Liver (tissue), 9 donors: ENCODE data around the gene SCN8A. TPM values are rescaled to one million over a fixed set of nuclear protein-coding genes. Genes with fewer than 3 reads are reported as not detected.

ENCODE experiments used
- DNase-seq: peaks from one replicate; pipeline ENCODE4 v3.0.0-alpha.2; 2017; ENCODE audit warnings: low spot score
- H3K27ac ChIP-seq, 2 donors: one replicate each; pipeline ENCODE4 v1.7.0; 2013; ENCODE audit warnings: inconsistent platforms in 2 of 2, low read length in 2 of 2, control low read depth in 1 of 2, low read depth in 1 of 2, mild to moderate bottlenecking in 1 of 2
- H3K27me3 ChIP-seq, 4 donors: one replicate each; pipeline versions ENCODE4 v1.6.1 to v1.7.0; 2013; ENCODE audit warnings: low read length in 3 of 4, inconsistent platforms in 1 of 4, mild to moderate bottlenecking in 1 of 4, moderate library complexity in 1 of 4; ENCODE audit not compliant: control insufficient read depth in 4 of 4, insufficient read depth in 4 of 4
- H3K36me3 ChIP-seq, 4 donors: one replicate each; pipeline versions ENCODE4 v1.6.1 to v1.7.0; 2013; ENCODE audit warnings: low read length in 3 of 4, mild to moderate bottlenecking in 3 of 4, low read depth in 1 of 4, moderate library complexity in 1 of 4; ENCODE audit not compliant: control insufficient read depth in 4 of 4, insufficient read depth in 3 of 4
- H3K4me1 ChIP-seq, 4 donors: one replicate each; pipeline versions ENCODE4 v1.6.1 to v1.7.0; 2013; ENCODE audit warnings: low read length in 3 of 4, mild to moderate bottlenecking in 3 of 4, moderate library complexity in 1 of 4; ENCODE audit not compliant: control insufficient read depth in 4 of 4, insufficient read depth in 4 of 4
- H3K4me3 ChIP-seq, 3 donors: one replicate each; pipeline versions ENCODE4 v1.6.1 to v1.7.0; 2013; ENCODE audit warnings: low read length in 3 of 3, control low read depth in 1 of 3, low read depth in 1 of 3, mild to moderate bottlenecking in 1 of 3
- H3K9ac ChIP-seq, 2 donors: one replicate each; pipeline ENCODE4 v1.7.0; 2013; ENCODE audit warnings: low read length in 2 of 2, mild to moderate bottlenecking in 2 of 2, moderate library complexity in 2 of 2, control low read depth in 1 of 2, low read depth in 1 of 2
- H3K9me3 ChIP-seq, 4 donors: one replicate each; pipeline versions ENCODE4 v1.6.1 to v1.7.0; 2013; ENCODE audit warnings: low read length in 3 of 4; ENCODE audit not compliant: control insufficient read depth in 4 of 4
- CTCF ChIP-seq: fragments of 150-350 bp; IDR thresholded peaks from 2 replicates; pipeline ENCODE4 v1.5.1; 2017; ENCODE audit warnings: improper control_type of control experiment, low read depth, low read length; ENCODE audit not compliant: missing input control
- FOXA1 ChIP-seq: IDR thresholded peaks from 2 replicates; pipeline ENCODE4 v1.6.1; 2016; ENCODE audit warnings: antibody characterized with exemption
- FOXA2 ChIP-seq: IDR thresholded peaks from 2 replicates; pipeline ENCODE4 v1.6.1; 2016; ENCODE audit warnings: antibody characterized with exemption
- HNF4A ChIP-seq, 2 donors: conservative IDR thresholded peaks; 2 replicates each; pipeline ENCODE4 v1.6.1; 2016; ENCODE audit warnings: antibody characterized with exemption in 2 of 2, mild to moderate bottlenecking in 2 of 2
- HNF4G ChIP-seq: IDR thresholded peaks from 2 replicates; pipeline ENCODE4 v1.6.1; 2016; ENCODE audit warnings: antibody characterized with exemption
- JUND ChIP-seq, 2 donors: IDR thresholded peaks; 2 replicates each; pipeline ENCODE4 v1.6.1; 2016; ENCODE audit warnings: antibody characterized with exemption in 2 of 2
- RXRA ChIP-seq, 2 donors: IDR thresholded peaks; 2 replicates each; pipeline ENCODE4 v1.6.1; 2017 to 2018; ENCODE audit warnings: antibody characterized with exemption in 2 of 2, mild to moderate bottlenecking in 1 of 2
- SP1 ChIP-seq: IDR thresholded peaks from 2 replicates; pipeline ENCODE4 v1.6.1; 2018; ENCODE audit warnings: antibody characterized with exemption, mild to moderate bottlenecking
- YY1 ChIP-seq: IDR thresholded peaks from 2 replicates; pipeline ENCODE4 v1.6.1; 2016; ENCODE audit warnings: antibody characterized with exemption, mild to moderate bottlenecking
- ZBTB33 ChIP-seq: IDR thresholded peaks from 2 replicates; pipeline ENCODE4 v1.6.1; 2016; ENCODE audit warnings: antibody characterized with exemption
- WGBS: extraction: QIAGEN DNeasy Blood & Tissue Kit; methylation state at CpG from one replicate; pipeline ENCODE4 v1.1.7; 2013; 5-methylcytosine and 5-hydroxymethylcytosine counted together
- polyA plus RNA-seq, 2 donors: library from polyadenylated mRNA; stranded (reverse) in 1 of 2; unstranded in 1 of 2; fragments of 200-250 nt in 1 of 2; fragments of >200 nt in 1 of 2; fragmentation: Nextera tagmentation in 1 of 2; extraction: Ambion mirVana in 1 of 2; gene quantifications; one replicate each; pipeline versions ENCODE4 v1.2.1 to v1.2.3, GENCODE V29; 2013 to 2015
- total RNA-seq, 2 donors: library from RNA; depleted of rRNA; stranded (reverse); fragments of >200 nt; gene quantifications; one replicate each; pipeline ENCODE4 v1.2.3, GENCODE V29; 2014
- donor health status: healthy.
- donor health status: healthy.
- donor health status: healthy.
- donor health status: healthy.
- donor health status: healthy.

The SCN8A gene
- total and polyA plus RNA-seq, 4 donors = 0.84 to 12.7 (median 3.8) TPM

GRCh38 chr12:51785906-51786305 is 194.9 kb downstream of the SCN8A start (continued):
- TF ChIP-seq CTCF (no peak), FOXA1 (no peak)

- WGBS = 95% methylated on average over 6 of the region's 6 CpGs
- H3K27me3 ChIP-seq = no peaks in the 10 kb centered on the region
- H3K9me3 ChIP-seq = no peaks in the 10 kb centered on the region
- no peak for TF ChIP-seq FOXA1
- no peak for TF ChIP-seq FOXA2
- no peak for TF ChIP-seq HNF4G
- TF ChIP-seq RXRA (IDR thresholded peaks at IDR 0.05) = no peak
- TF ChIP-seq CTCF = no peak
- no peak for TF ChIP-seq JUND (IDR thresholded peaks at IDR 0.05)
- H3K27ac ChIP-seq = no peak overlapping the region
- no peaks in the 10 kb centered on the region for H3K4me1 ChIP-seq
- H3K36me3 ChIP-seq = peaks cover 0 to 22% (median 12%) of the 10 kb centered on the region in 4 donors
- DNase-seq = no peak
- no peak overlapping the region for H3K4me3 ChIP-seq
- H3K9ac ChIP-seq = no peak overlapping the region
Observed at GRCh38 chr12:51788876-51789275, 197.8 kb downstream of the SCN8A start.

- no peak overlapping the region for H3K9ac ChIP-seq
- 98% methylated on average over 5 of the region's 5 CpGs for WGBS
- H3K27ac ChIP-seq = no peak overlapping the region
- DNase-seq = no peak
- no peaks in the 10 kb centered on the region for H3K27me3 ChIP-seq
- no peaks in the 10 kb centered on the region for H3K9me3 ChIP-seq
- TF ChIP-seq ZBTB33 (no peak), SP1 (no peak), YY1 (no peak)
- H3K4me3 ChIP-seq = no peak overlapping the region
- peaks cover 0 to 19% (median 16%) of the 10 kb centered on the region in 4 donors for H3K36me3 ChIP-seq
- H3K4me1 ChIP-seq = peaks cover 0 to 2% (median 0%) of the 10 kb centered on the region in 4 donors
Observed at GRCh38 chr12:51792417-51792816, 201.4 kb downstream of the SCN8A start.

- peaks cover 0 to 2% (median 0%) of the 10 kb centered on the region in 4 donors for H3K4me1 ChIP-seq
- no peak overlapping the region for H3K9ac ChIP-seq
- H3K9me3 ChIP-seq = no peaks in the 10 kb centered on the region
- no peak overlapping the region for H3K27ac ChIP-seq
- no peak overlapping the region for H3K4me3 ChIP-seq
- 100% methylated on average over 1 of the region's 1 CpG for WGBS
- no peak for DNase-seq
- H3K36me3 ChIP-seq = peaks cover 0 to 19% (median 16%) of the 10 kb centered on the region in 4 donors
- H3K27me3 ChIP-seq = no peaks in the 10 kb centered on the region
- TF ChIP-seq CTCF = no peak
- no peak for TF ChIP-seq HNF4A (conservative IDR thresholded peaks at IDR 0.05)
- no peak for TF ChIP-seq FOXA2
- no peak for TF ChIP-seq YY1
- TF ChIP-seq ZBTB33 = no peak
Observed at GRCh38 chr12:51793201-51793600, 202.2 kb downstream of the SCN8A start.
